Loucy (cell line): ENCODE measurements around the gene NADSYN1.

Experiments used
- H2AFZ ChIP-seq: fragments of 200-600 bp; sonication (generic); 2 replicates; pipeline ENCODE4 v1.6.0; 2016; ENCODE audit warnings: antibody characterized with exemption, mild to moderate bottlenecking, low read length, moderate library complexity
- H3F3A ChIP-seq: fragments of 200-600 bp; 2 replicates; pipeline ENCODE4 v1.6.0; 2016; ENCODE audit warnings: antibody characterized with exemption, low read depth, mild to moderate bottlenecking
- H3K27me3 ChIP-seq: fragments of 200-600 bp; sonication (generic); 2 replicates; pipeline ENCODE4 v1.6.1; 2014; ENCODE audit warnings: low read length, mild to moderate bottlenecking; ENCODE audit not compliant: insufficient read depth, poor library complexity, severe bottlenecking
- H3K36me3 ChIP-seq: fragments of 200-600 bp; sonication (generic); 2 replicates; pipeline ENCODE4 v1.6.1; 2016; ENCODE audit warnings: low read length; ENCODE audit not compliant: insufficient read depth
- H3K4me1 ChIP-seq: fragments of 200-600 bp; sonication (generic); 2 replicates; pipeline ENCODE4 v1.5.1; 2014; ENCODE audit warnings: low read length, mild to moderate bottlenecking; ENCODE audit not compliant: insufficient read depth, poor library complexity, severe bottlenecking
- H3K4me2 ChIP-seq: fragments of 200-600 bp; sonication (generic); 2 replicates; pipeline ENCODE4 v1.6.0; 2014; ENCODE audit warnings: antibody characterized with exemption, low read length, low read depth, mild to moderate bottlenecking; ENCODE audit not compliant: poor library complexity, severe bottlenecking
- H3K4me3 ChIP-seq: fragments of 200-600 bp; sonication (generic); 2 replicates; pipeline ENCODE4 v1.5.1; 2014; ENCODE audit warnings: low read length, mild to moderate bottlenecking, mixed read lengths; ENCODE audit not compliant: poor library complexity, severe bottlenecking
- H3K79me2 ChIP-seq: fragments of 200-600 bp; sonication (generic); 2 replicates; pipeline ENCODE4 v1.6.1; 2014; ENCODE audit warnings: low read length; ENCODE audit not compliant: insufficient read depth
- H3K9ac ChIP-seq: fragments of 200-600 bp; sonication (generic); 2 replicates; pipeline ENCODE4 v1.6.0; 2014; ENCODE audit warnings: mild to moderate bottlenecking, low read depth, low read length, moderate library complexity; ENCODE audit not compliant: poor library complexity, severe bottlenecking
- H3K9me2 ChIP-seq: fragments of 200-600 bp; sonication (generic); replicated peaks from 2 replicates; pipeline ENCODE4 v1.6.1; 2016; ENCODE audit warnings: low read depth, low read length, mixed read lengths
- H3K9me3 ChIP-seq: fragments of 200-600 bp; sonication (generic); 2 replicates; pipeline ENCODE4 v1.6.1; 2014; ENCODE audit warnings: mild to moderate bottlenecking, antibody characterized with exemption, low read length, low read depth; ENCODE audit not compliant: insufficient read depth
- H4K20me1 ChIP-seq: fragments of 200-600 bp; sonication (generic); 2 replicates; pipeline ENCODE4 v1.6.0; 2014; ENCODE audit warnings: antibody characterized with exemption, low read length, mild to moderate bottlenecking; ENCODE audit not compliant: insufficient read depth, poor library complexity, severe bottlenecking
- EZH2phosphoT487 ChIP-seq: fragments of 200-600 bp; IDR thresholded peaks from 2 replicates; pipeline ENCODE4 v1.6.1; 2018; ENCODE audit warnings: antibody characterized with exemption, mild to moderate bottlenecking, moderate library complexity, borderline replicate concordance
- TF ChIP-seq, protein P1 (sequence below): fragments of 200-600 bp; sonication (generic); conservative IDR thresholded peaks from 2 replicates; pipeline ENCODE4 v1.5.1; 2014; ENCODE audit warnings: mild to moderate bottlenecking, antibody characterized with exemption, low read length

Gene NADSYN1

DNA sequence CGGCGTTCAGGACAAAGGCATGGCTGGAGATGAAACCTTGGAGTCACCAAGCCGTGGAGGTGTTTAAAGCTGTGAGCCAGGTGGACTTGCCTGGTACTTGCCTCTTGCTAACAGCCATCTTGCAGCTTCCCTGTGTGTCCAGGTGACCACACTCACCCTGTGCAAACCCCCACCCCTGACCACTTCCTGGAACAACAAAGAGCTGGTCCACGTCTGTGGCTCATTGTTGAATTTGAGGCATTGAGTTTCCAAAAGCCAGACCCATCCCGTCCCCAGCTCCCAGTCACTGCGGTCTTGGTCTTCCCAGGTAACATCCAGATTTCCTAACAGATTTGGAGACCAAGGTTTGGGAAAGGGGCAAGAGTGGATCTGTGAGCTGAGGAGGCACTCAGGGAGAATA is 23.3 kb upstream of the NADSYN1 start:
- no peak for TF ChIP-seq EZH2phosphoT487
- TF ChIP-seq, protein P1, sequence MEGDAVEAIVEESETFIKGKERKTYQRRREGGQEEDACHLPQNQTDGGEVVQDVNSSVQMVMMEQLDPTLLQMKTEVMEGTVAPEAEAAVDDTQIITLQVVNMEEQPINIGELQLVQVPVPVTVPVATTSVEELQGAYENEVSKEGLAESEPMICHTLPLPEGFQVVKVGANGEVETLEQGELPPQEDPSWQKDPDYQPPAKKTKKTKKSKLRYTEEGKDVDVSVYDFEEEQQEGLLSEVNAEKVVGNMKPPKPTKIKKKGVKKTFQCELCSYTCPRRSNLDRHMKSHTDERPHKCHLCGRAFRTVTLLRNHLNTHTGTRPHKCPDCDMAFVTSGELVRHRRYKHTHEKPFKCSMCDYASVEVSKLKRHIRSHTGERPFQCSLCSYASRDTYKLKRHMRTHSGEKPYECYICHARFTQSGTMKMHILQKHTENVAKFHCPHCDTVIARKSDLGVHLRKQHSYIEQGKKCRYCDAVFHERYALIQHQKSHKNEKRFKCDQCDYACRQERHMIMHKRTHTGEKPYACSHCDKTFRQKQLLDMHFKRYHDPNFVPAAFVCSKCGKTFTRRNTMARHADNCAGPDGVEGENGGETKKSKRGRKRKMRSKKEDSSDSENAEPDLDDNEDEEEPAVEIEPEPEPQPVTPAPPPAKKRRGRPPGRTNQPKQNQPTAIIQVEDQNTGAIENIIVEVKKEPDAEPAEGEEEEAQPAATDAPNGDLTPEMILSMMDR, result no peak
- Histone ChIP-seq H3F3A (no peaks in the 10 kb centered on the region), H3K36me3 (no peaks in the 10 kb centered on the region), H3K9ac (no peak overlapping the region), H4K20me1 (no peaks in the 10 kb centered on the region), H2AFZ (no peak overlapping the region), H3K4me3 (no peak overlapping the region), H3K4me2 (no peak overlapping the region), H3K4me1 (no peaks in the 10 kb centered on the region), H3K9me2 (no peaks in the 10 kb centered on the region), H3K27me3 (no peaks in the 10 kb centered on the region), H3K79me2 (no peaks in the 10 kb centered on the region), H3K9me3 (0 out of 2 replicates have a peak, but pooled peaks cover 5% of the 10 kb centered on the region)

DNA sequence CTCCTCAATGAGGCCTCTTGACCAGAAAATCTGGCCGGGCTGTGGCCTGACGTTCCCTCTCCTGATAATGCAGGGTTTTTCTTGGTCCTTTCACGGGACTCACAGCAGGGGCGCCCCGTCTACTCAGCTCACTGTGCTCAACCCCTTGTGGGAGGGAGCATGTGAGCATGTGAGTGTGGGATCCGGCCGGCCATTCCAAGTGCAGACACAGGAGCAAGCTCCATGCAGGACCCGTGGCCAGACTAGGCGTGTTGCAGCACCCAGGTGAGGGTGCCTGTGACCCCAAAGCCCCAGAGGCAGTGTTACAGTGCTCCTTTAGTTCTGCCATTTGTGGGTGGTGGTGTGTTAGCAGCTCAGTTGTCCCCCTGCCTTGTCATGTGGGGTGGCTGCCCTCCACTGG is 22.8 kb upstream of the NADSYN1 start:
- 0 out of 2 replicates have a peak, but pooled peaks cover 5% of the 10 kb centered on the region for H3K9me3 ChIP-seq
- no peak overlapping the region for H3K9ac ChIP-seq
- TF ChIP-seq, protein P1, result no peak
- no peak for TF ChIP-seq EZH2phosphoT487
- no peaks in the 10 kb centered on the region for H3F3A ChIP-seq
- H3K36me3 ChIP-seq, result peaks cover 4% of the 10 kb centered on the region; the same call in 1 of the 2 replicates
- no peaks in the 10 kb centered on the region for H4K20me1 ChIP-seq
- no peak overlapping the region for H2AFZ ChIP-seq
- no peaks in the 10 kb centered on the region for H3K4me1 ChIP-seq
- H3K9me2 ChIP-seq, result no peaks in the 10 kb centered on the region
- H3K4me3 ChIP-seq, result no peak overlapping the region
- H3K4me2 ChIP-seq, result no peak overlapping the region
- no peaks in the 10 kb centered on the region for H3K79me2 ChIP-seq
- H3K27me3 ChIP-seq, result no peaks in the 10 kb centered on the region

DNA sequence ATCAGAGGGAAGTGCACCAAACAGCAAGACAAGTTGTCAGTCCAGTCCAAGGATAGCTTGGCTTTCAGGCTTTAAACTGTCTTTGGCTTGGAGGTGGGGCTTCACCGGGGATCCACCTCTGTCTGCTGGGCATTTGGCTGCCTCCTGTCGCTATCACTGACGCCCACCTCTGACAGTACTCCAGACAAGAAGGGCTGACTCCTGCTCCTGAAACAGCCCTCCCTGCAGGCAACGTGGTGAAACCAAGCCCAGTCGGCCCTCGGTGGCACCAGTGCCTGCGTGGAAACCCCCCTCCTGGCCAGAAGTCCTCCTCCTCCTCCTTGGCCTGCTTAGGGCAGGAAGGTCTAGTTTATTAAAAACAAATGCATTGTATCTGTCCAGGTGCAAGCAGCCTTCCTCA is 21.7 kb upstream of the NADSYN1 start:
- Histone ChIP-seq H3K4me2 (no peak overlapping the region), H2AFZ (no peak overlapping the region), H3K4me3 (no peak overlapping the region), H3K9me3 (0 out of 2 replicates have a peak, but pooled peaks cover 5% of the 10 kb centered on the region), H3K79me2 (no peaks in the 10 kb centered on the region), H3K9ac (no peak overlapping the region), H3K4me1 (no peaks in the 10 kb centered on the region), H4K20me1 (no peaks in the 10 kb centered on the region), H3K36me3 (peaks cover 11% of the 10 kb centered on the region; the same call in 1 of the 2 replicates), H3K27me3 (no peaks in the 10 kb centered on the region), H3F3A (no peaks in the 10 kb centered on the region), H3K9me2 (no peaks in the 10 kb centered on the region)
- no peak for TF ChIP-seq EZH2phosphoT487
- TF ChIP-seq, protein P1, result no peak
